ENCODE results near the gene CAPZA2.

DNA sequence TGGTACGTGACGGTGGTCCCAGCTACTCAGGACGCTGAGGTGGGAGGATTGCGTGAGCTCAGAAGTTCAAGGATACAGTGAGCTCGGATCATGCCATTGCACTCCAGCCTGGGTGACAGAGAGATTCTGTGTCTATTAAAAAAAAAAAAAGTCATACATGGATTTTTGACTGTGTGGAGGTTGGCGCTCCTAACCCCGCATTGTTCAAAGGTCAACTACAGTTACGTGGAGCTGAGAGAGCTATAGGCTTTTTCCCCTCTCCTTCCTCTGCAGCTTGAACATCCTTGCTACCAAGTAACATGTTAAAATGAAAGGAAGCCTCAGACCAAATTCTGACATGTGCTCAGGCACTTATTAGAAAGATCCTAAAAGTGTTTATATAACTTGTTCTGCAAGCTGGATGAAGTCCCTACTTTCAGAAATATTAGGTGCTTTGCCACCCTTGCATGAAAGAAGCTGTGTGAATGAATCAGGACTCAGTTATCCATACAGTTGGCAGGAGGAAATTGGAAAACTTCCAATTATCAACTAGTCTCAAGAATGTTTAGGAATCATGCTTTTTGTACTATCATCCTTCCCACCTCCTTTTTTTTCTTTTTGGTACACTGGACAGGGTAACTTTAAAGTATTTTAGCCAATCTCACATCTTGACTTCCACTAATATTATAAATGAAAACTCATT lies 78.4 kb downstream of the CAPZA2 start:
- no peak for TF ChIP-seq RAD21 (IDR thresholded peaks at IDR 0.05; ENCODE audit: low read depth)
- no peak for TF ChIP-seq MAX (IDR thresholded peaks at IDR 0.05)
- no peak for TF ChIP-seq EP300 (IDR thresholded peaks at IDR 0.05; ENCODE audit: borderline replicate concordance)
- no peak for TF ChIP-seq CEBPB (IDR thresholded peaks at IDR 0.05)
- TF ChIP-seq REST (IDR thresholded peaks at IDR 0.05; ENCODE audit: low read depth): no peak

Measured in Ishikawa (cell line).